Erythroblast (primary cell): Measurements from ENCODE around the gene CEACAM19.
"Not testable (repeated sequence)": the region's sequence is repeated elsewhere in the genome, so short reads cannot be mapped to it uniquely, and the experiment has no call there.

Experiments
- GATA1 ChIP-seq: IDR thresholded peaks from 2 replicates; pipeline ENCODE4 v1.6.1; 2011; ENCODE audit warnings: low read depth, mild to moderate bottlenecking, control low read depth, low read length, moderate library complexity
- POLR2A ChIP-seq: IDR thresholded peaks from 2 replicates; pipeline ENCODE4 v1.6.1; 2011; ENCODE audit warnings: mild to moderate bottlenecking, low read length

DNA sequence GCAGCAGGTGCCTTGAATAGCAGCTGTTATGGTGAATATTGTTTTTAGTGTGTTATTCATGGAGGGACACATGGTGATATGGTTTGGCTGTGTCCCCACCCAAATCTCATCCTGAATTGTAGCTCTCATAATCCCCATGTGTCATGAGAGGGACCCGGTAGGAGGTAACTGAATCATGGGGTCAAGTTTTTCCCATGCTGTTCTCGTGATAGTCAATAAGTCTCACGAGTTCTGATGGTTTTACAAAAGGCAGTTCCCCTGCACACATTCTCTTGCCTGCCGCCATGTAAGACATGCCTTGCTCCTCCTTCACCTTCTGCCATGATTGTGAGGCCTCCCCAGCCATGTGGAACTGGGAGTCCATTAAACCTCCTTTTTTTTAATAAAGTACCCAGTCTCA is 45.6 kb upstream of the CEACAM19 start:
- TF ChIP-seq POLR2A, GATA1: not testable (repeated sequence)
